ENCODE results near the gene PAWR. TPM values are rescaled to one million over a fixed set of nuclear protein-coding genes. Genes with fewer than 3 reads are reported as not detected.

The PAWR gene
- total and polyA plus RNA-seq, 2 of the 13 experiments (the other 11 are each of a cell fraction or from before 2014, with no cell fraction given) = 29.1 to 36.1 TPM

DNA sequence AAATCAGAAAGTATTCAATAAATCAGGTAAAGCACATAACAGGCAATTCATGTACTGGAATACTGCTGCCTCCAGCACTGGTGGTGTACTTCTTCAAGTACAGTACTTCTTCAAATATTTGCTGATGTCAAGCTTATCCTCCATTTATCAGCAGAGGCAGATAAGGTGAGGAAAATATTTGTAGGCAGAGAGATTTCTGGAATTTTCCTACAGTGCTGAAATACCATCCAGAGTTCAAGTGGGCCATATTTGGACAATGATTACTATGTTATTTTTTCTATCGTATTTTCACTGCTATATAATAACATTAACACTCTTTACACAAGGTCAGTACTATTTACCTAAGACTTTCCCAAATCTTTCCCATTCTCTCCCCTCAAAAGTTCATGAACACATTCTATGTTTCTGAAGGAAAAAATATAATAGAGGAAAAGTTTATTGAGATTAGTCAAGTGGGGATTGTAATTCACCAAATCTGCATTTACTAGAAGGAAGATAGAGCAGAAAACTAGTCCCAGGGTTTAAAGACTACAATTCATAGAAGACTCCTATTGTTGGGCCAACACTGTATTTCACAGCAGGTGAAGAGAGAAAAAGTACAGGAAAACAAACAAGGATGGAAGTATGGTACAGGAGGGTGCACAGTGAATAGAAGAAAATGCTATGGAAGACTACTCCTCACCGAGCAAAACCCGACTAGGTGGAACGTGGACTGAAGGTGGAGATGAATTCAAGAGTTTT is 141.1 kb downstream of the PAWR start (continued):
- TF ChIP-seq RORA (CRISPR knock-in tag; IDR thresholded peaks at IDR 0.05) = no peak
- no peak for TF ChIP-seq ZNF256 (CRISPR knock-in tag; conservative IDR thresholded peaks at IDR 0.05)
- no peak for TF ChIP-seq CCAR2 (optimal IDR thresholded peaks at IDR 0.05; ENCODE audit: low read depth, low read length)
- TF ChIP-seq, protein P1, sequence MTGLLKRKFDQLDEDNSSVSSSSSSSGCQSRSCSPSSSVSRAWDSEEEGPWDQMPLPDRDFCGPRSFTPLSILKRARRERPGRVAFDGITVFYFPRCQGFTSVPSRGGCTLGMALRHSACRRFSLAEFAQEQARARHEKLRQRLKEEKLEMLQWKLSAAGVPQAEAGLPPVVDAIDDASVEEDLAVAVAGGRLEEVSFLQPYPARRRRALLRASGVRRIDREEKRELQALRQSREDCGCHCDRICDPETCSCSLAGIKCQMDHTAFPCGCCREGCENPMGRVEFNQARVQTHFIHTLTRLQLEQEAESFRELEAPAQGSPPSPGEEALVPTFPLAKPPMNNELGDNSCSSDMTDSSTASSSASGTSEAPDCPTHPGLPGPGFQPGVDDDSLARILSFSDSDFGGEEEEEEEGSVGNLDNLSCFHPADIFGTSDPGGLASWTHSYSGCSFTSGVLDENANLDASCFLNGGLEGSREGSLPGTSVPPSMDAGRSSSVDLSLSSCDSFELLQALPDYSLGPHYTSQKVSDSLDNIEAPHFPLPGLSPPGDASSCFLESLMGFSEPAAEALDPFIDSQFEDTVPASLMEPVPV (CRISPR knock-in tag; IDR thresholded peaks at IDR 0.05) = no peak
- no peak for TF ChIP-seq ZNF569 (CRISPR knock-in tag; IDR thresholded peaks at IDR 0.05; ENCODE audit: borderline replicate concordance)
- no peak for TF ChIP-seq ZFP41 (CRISPR knock-in tag; IDR thresholded peaks at IDR 0.05; ENCODE audit: borderline replicate concordance)
- TF ChIP-seq ZFP62 (CRISPR knock-in tag; IDR thresholded peaks at IDR 0.05) = no peak
- TF ChIP-seq NFE2 (CRISPR knock-in tag; IDR thresholded peaks at IDR 0.05) = no peak
- TF ChIP-seq NFKB2 (CRISPR knock-in tag; IDR thresholded peaks at IDR 0.05; ENCODE audit: borderline replicate concordance) = no peak
- TF ChIP-seq CCDC6 (CRISPR knock-in tag; IDR thresholded peaks at IDR 0.05) = 0 out of 2 replicates have a peak, but pooled peaks have one; percentile 40
- TF ChIP-seq ZNF672 (CRISPR knock-in tag; IDR thresholded peaks at IDR 0.05) = no peak
- TF ChIP-seq SIN3B (IDR thresholded peaks at IDR 0.05; ENCODE audit: low read length) = no peak
- peak; percentile 86 for TF ChIP-seq FOXA3 (CRISPR knock-in tag; IDR thresholded peaks at IDR 0.05)
- peak; percentile 59; the same call in 1 of the 2 replicates for TF ChIP-seq ETV5 (CRISPR knock-in tag; IDR thresholded peaks at IDR 0.05; ENCODE audit: borderline replicate concordance)
- TF ChIP-seq, protein P2, sequence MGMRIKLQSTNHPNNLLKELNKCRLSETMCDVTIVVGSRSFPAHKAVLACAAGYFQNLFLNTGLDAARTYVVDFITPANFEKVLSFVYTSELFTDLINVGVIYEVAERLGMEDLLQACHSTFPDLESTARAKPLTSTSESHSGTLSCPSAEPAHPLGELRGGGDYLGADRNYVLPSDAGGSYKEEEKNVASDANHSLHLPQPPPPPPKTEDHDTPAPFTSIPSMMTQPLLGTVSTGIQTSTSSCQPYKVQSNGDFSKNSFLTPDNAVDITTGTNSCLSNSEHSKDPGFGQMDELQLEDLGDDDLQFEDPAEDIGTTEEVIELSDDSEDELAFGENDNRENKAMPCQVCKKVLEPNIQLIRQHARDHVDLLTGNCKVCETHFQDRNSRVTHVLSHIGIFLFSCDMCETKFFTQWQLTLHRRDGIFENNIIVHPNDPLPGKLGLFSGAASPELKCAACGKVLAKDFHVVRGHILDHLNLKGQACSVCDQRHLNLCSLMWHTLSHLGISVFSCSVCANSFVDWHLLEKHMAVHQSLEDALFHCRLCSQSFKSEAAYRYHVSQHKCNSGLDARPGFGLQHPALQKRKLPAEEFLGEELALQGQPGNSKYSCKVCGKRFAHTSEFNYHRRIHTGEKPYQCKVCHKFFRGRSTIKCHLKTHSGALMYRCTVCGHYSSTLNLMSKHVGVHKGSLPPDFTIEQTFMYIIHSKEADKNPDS (CRISPR knock-in tag; IDR thresholded peaks at IDR 0.05) = peak; percentile 39; the same call in 1 of the 2 replicates
- no peak for TF ChIP-seq ZNF557 (CRISPR knock-in tag; IDR thresholded peaks at IDR 0.05)
- no peak for TF ChIP-seq ZNF383 (CRISPR knock-in tag; IDR thresholded peaks at IDR 0.05; ENCODE audit: borderline replicate concordance)
- 0 out of 2 replicates have a peak, but pooled peaks have one; percentile 63 for TF ChIP-seq ZNF878 (CRISPR knock-in tag; IDR thresholded peaks at IDR 0.05)
- TF ChIP-seq, protein P3, sequence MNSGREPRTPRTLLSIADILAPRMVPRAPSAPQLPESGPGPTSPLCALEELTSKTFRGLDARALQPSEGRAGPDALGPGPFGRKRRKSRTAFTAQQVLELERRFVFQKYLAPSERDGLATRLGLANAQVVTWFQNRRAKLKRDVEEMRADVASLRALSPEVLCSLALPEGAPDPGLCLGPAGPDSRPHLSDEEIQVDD (CRISPR knock-in tag; IDR thresholded peaks at IDR 0.05; ENCODE audit: borderline replicate concordance) = no peak
- TF ChIP-seq ZNF839 (CRISPR knock-in tag; IDR thresholded peaks at IDR 0.05; ENCODE audit: borderline replicate concordance) = no peak
- TF ChIP-seq PHF20 (CRISPR knock-in tag; IDR thresholded peaks at IDR 0.05) = no peak
- TF ChIP-seq, protein P4, sequence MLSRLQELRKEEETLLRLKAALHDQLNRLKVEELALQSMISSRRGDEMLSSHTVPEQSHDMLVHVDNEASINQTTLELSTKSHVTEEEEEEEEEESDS (CRISPR knock-in tag; IDR thresholded peaks at IDR 0.05; ENCODE audit: borderline replicate concordance) = no peak
- TF ChIP-seq, protein P5, sequence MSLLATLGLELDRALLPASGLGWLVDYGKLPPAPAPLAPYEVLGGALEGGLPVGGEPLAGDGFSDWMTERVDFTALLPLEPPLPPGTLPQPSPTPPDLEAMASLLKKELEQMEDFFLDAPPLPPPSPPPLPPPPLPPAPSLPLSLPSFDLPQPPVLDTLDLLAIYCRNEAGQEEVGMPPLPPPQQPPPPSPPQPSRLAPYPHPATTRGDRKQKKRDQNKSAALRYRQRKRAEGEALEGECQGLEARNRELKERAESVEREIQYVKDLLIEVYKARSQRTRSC (CRISPR knock-in tag; IDR thresholded peaks at IDR 0.05; ENCODE audit: low read depth) = no peak
- no peak for TF ChIP-seq SMAD9 (CRISPR knock-in tag; IDR thresholded peaks at IDR 0.05)
- TF ChIP-seq ZKSCAN1 (IDR thresholded peaks at IDR 0.05; ENCODE audit: low read length) = no peak
- TF ChIP-seq ZKSCAN8 (CRISPR knock-in tag; IDR thresholded peaks at IDR 0.05; ENCODE audit: borderline replicate concordance) = peak; percentile 79; the same call in 1 of the 2 replicates
